BE2C (cell line): ENCODE measurements around the gene DQX1.

Experiments used
- DNase-seq: peaks from one replicate; pipeline ENCODE4 v3.0.0-alpha.2; 2020
- H3K27me3 ChIP-seq: fragments of 250-450 bp; sonication (Bioruptor Pico); 2 replicates; pipeline ENCODE4 v1.5.1; 2020; ENCODE audit warnings: mild to moderate bottlenecking
- H3K36me3 ChIP-seq: fragments of 250-450 bp; sonication (Bioruptor Pico); 2 replicates; pipeline ENCODE4 v1.5.1; 2020; ENCODE audit warnings: mild to moderate bottlenecking
- H3K4me1 ChIP-seq: fragments of 250-450 bp; sonication (Bioruptor Pico); 2 replicates; pipeline ENCODE4 v1.5.1; 2020
- H3K4me3 ChIP-seq: 2 replicates; pipeline ENCODE4 v1.5.1; 2011; ENCODE audit warnings: low read depth, low read length
- H3K9me3 ChIP-seq: fragments of 250-450 bp; sonication (Bioruptor Pico); 2 replicates; pipeline ENCODE4 v1.5.1; 2020
- CTCF ChIP-seq: IDR thresholded peaks from 2 replicates; pipeline ENCODE4 v1.5.1; 2012; ENCODE audit warnings: mild to moderate bottlenecking, low read depth, low read length

The DQX1 gene

GRCh38 chr2:74554820-74555531, 28.9 kb upstream of the DQX1 start:
- Histone ChIP-seq H3K36me3 (no peaks in the 10 kb centered on the region; the same call in 1 of the 2 replicates), H3K4me3 (peak overlapping the region; percentile 69; the same call in 1 of the 2 replicates), H3K4me1 (no peaks in the 10 kb centered on the region), H3K27me3 (no peaks in the 10 kb centered on the region), H3K9me3 (no peaks in the 10 kb centered on the region)
- TF ChIP-seq CTCF, result no peak
- DNase-seq, result no peak

- Histone ChIP-seq H3K4me3 (peak within 1 kb of the TSS; percentile 69), H3K27me3 (no peaks in the 10 kb centered on the region), H3K36me3 (no peaks in the 10 kb centered on the region; the same call in 1 of the 2 replicates), H3K4me1 (no peaks in the 10 kb centered on the region), H3K9me3 (no peaks in the 10 kb centered on the region)
- peak; percentile 77 for DNase-seq
- no peak for TF ChIP-seq CTCF
These were observed 28.1 kb upstream of the DQX1 start, which contains the start of the genes DOK1 and LOXL3 for GRCh38 chr2:74553892-74554819. Gene DOK1 (plus strand): TSS chr2:74554720. CDS start chr2:74554755, 35 bp downstream. Gene LOXL3 (minus strand): TSS chr2:74553942. CDS start chr2:74552634, 1,308 bp downstream.

- Histone ChIP-seq H3K4me1 (no peaks in the 10 kb centered on the region), H3K4me3 (peak overlapping the region; percentile 69), H3K27me3 (no peaks in the 10 kb centered on the region)
These were observed 27.1 kb upstream of the DQX1 start for GRCh38 chr2:74552914-74553811.

GRCh38 chr2:74551942-74552913, 26.2 kb upstream of the DQX1 start:
- H3K36me3 ChIP-seq, result no peaks in the 10 kb centered on the region; the same call in 1 of the 2 replicates
- no peak for TF ChIP-seq CTCF
- no peaks in the 10 kb centered on the region for H3K27me3 ChIP-seq
- DNase-seq, result no peak
- peak overlapping the region; percentile 69 for H3K4me3 ChIP-seq
- no peaks in the 10 kb centered on the region for H3K4me1 ChIP-seq
- no peaks in the 10 kb centered on the region for H3K9me3 ChIP-seq

More at GRCh38 chr2:74552914-74553811, 27.1 kb upstream of the DQX1 start:
- TF ChIP-seq CTCF, result no peak
- peak; percentile 42 for DNase-seq
- H3K36me3 ChIP-seq, result no peaks in the 10 kb centered on the region; the same call in 1 of the 2 replicates
- H3K9me3 ChIP-seq, result no peaks in the 10 kb centered on the region

GRCh38 chr2:74551530-74551929, 25.5 kb upstream of the DQX1 start:
- Histone ChIP-seq H3K27me3 (no peaks in the 10 kb centered on the region), H3K9me3 (no peaks in the 10 kb centered on the region), H3K36me3 (no peaks in the 10 kb centered on the region; the same call in 1 of the 2 replicates), H3K4me1 (no peaks in the 10 kb centered on the region), H3K4me3 (no peak overlapping the region)
- DNase-seq, result no peak
- TF ChIP-seq CTCF, result no peak
